Progenitor cell of endocrine pancreas (in vitro differentiated cells): Measurements from ENCODE around the gene PDCD4. TPM values are rescaled to one million over a fixed set of nuclear protein-coding genes. Genes with fewer than 3 reads are reported as not detected.

ENCODE experiments used
- DNase-seq: peaks from one replicate; pipeline ENCODE4 v3.0.0; 2021; ENCODE audit warnings: low spot score; ENCODE audit not compliant: unreplicated experiment
- H3K27ac Mint-ChIP-seq: 2 replicates; pipeline ENCODE4 v1.8.0; 2021; ENCODE audit warnings: mild to moderate bottlenecking, moderate library complexity, mixed read lengths
- H3K27me3 Mint-ChIP-seq: 2 replicates; pipeline ENCODE4 v1.8.0; 2021; ENCODE audit warnings: mixed read lengths
- H3K36me3 Mint-ChIP-seq: 2 replicates; pipeline ENCODE4 v1.8.0; 2022; ENCODE audit warnings: mixed read lengths; ENCODE audit not compliant: insufficient read depth
- H3K4me1 Mint-ChIP-seq: 2 replicates; pipeline ENCODE4 v1.8.0; 2021; ENCODE audit warnings: low read depth, mixed read lengths
- H3K4me3 Mint-ChIP-seq: 2 replicates; pipeline ENCODE4 v1.8.0; 2021; ENCODE audit warnings: low read depth, mild to moderate bottlenecking, moderate library complexity, mixed read lengths
- H3K9me3 Mint-ChIP-seq: 2 replicates; pipeline ENCODE4 v1.8.0; 2021; ENCODE audit warnings: low read depth, mixed read lengths
- CTCF ChIP-seq: fragments of 200-600 bp; sonication (generic); IDR thresholded peaks from one replicate; pipeline ENCODE4 v1.5.0; 2021; ENCODE audit warnings: antibody characterized with exemption, mild to moderate bottlenecking; ENCODE audit not compliant: unreplicated experiment
- long read RNA-seq: library from polyadenylated mRNA; unstranded; transcript quantifications from one replicate; pipeline ENCODE4 v2.0.0, GENCODE V29; 2020
- total RNA-seq: library from RNA; stranded (reverse); gene quantifications from 2 replicates; pipeline ENCODE4 v1.2.1, GENCODE V29; 2021

PDCD4 gene
- total RNA-seq: 152 and 172 TPM in 2 replicates
- long read RNA-seq, transcript PDCD4-201 (12 exons, 3,602 nt): major isoform, 250 of 329 reads
- long read RNA-seq, partial matches to known transcripts: 28 of 329 reads
- long read RNA-seq, other reads (novel, unspliced or antisense): 49 of 329 reads

- H3K4me3 Mint-ChIP-seq: peak within 1 kb of the TSS; percentile 89
- no peaks in the 10 kb centered on the region for H3K9me3 Mint-ChIP-seq
- H3K27me3 Mint-ChIP-seq: no peaks in the 10 kb centered on the region
- no peak for TF ChIP-seq CTCF
- peaks cover 27% of the 10 kb centered on the region for H3K4me1 Mint-ChIP-seq
- peak within 1 kb of the TSS; percentile 93 for H3K27ac Mint-ChIP-seq
- peak; percentile 100 for DNase-seq
- peaks cover 2% of the 10 kb centered on the region for H3K36me3 Mint-ChIP-seq
Observed at GRCh38 chr10:110871298-110872084, at the start of gene PDCD4. TSS of gene PDCD4 (plus strand) at chr10:110871928. CDS start at chr10:110876028, 4,100 bp downstream.

GRCh38 chr10:110822035-110822711, 49.6 kb upstream of the PDCD4 start:
- Mint-ChIP-seq H3K4me1 (peaks cover 44% of the 10 kb centered on the region), H3K27me3 (no peaks in the 10 kb centered on the region), H3K4me3 (peak overlapping the region; percentile 47), H3K36me3 (no peaks in the 10 kb centered on the region), H3K27ac (peak overlapping the region; percentile 94), H3K9me3 (no peaks in the 10 kb centered on the region)
- no peak for DNase-seq
- no peak for TF ChIP-seq CTCF

GRCh38 chr10:110822712-110823311, 48.9 kb upstream of the PDCD4 start:
- peak; percentile 24 for DNase-seq
- Mint-ChIP-seq H3K27ac (peak overlapping the region; percentile 94), H3K27me3 (no peaks in the 10 kb centered on the region), H3K9me3 (no peaks in the 10 kb centered on the region), H3K36me3 (no peaks in the 10 kb centered on the region), H3K4me3 (peak overlapping the region; percentile 47), H3K4me1 (peaks cover 39% of the 10 kb centered on the region)
- no peak for TF ChIP-seq CTCF

DNA sequence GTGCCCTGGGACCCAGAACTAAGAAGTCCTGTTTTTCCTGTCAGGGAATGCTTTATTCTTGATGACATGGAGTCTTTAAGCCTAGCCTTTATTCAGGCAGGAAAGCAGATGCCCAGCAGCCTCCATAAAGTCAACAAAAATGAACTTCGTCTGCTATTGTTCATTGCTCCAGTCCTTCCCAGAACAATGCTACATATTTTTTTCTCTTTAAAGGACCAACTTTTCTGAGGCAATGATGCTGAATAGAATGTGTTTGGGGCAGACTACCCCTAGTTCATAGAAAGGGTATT, 47.6 kb upstream of the PDCD4 start:
- no peaks in the 10 kb centered on the region for H3K27me3 Mint-ChIP-seq
- no peak for DNase-seq
- H3K9me3 Mint-ChIP-seq: no peaks in the 10 kb centered on the region
- H3K4me3 Mint-ChIP-seq: no peak overlapping the region
- H3K36me3 Mint-ChIP-seq: no peaks in the 10 kb centered on the region
- no peak for TF ChIP-seq CTCF
- peaks cover 32% of the 10 kb centered on the region for H3K4me1 Mint-ChIP-seq
- no peak overlapping the region for H3K27ac Mint-ChIP-seq

DNA sequence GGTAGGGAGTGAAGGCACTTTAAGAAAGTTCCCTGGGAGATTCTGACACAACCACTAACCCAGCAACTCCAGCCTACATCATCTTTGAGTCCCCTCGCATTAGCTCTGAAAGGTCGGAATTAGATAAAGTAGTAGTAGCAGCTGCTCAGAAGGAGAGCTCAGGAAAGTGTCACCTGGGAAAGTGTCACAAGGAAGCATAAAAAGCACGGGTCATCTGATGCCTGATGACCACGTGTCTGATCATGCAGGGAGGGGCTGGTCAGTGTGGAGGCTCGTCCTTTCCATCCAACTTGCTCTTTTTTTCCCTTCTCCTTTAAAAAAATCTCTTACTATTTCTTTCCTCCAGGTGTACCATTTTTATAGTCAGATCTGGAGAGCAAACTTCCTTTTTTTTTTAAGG, 47.1 kb upstream of the PDCD4 start:
- no peak for TF ChIP-seq CTCF
- Mint-ChIP-seq H3K36me3 (no peaks in the 10 kb centered on the region), H3K27me3 (no peaks in the 10 kb centered on the region), H3K27ac (no peak overlapping the region), H3K4me1 (peaks cover 28% of the 10 kb centered on the region), H3K9me3 (no peaks in the 10 kb centered on the region), H3K4me3 (no peak overlapping the region)
- no peak for DNase-seq
